NCI-H2107 (cell line): ENCODE data around the gene ACSL5.

Experiments used
- DNase-seq: peaks from one replicate; lab custom pipeline; 2025; lab: John Stamatoyannopoulos, UW

ACSL5 gene

DNA sequence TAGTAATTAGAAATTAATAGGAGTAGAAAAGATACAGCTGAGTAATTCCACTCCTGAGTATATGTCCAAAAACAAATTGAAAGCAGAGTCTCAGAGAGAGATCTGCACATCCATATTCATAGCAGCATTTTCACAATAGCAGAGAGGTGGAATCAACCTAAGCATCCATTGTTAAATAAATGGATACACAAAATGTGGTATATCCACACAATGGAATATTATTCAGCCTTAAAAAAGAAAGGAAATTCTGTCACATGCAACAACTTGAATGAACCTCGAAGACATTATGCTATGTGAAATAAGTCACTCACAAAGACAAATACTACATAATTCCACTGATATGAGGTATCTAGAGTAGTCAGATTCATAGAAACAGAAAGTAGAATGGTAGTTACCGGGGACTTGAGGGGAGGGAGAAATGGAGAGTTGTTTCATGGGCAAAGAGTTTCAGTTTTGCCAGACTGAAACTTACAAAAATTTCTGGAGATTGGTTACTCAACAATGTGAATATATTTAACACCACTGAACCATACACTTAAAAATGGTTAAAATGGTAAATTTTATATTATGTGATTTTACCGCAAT is 91.5 kb downstream of the ACSL5 start:
- DNase-seq, result no peak

GRCh38 chr10:112466802-112467201 is 92.9 kb downstream of the ACSL5 start:
- DNase-seq, result no peak

DNA sequence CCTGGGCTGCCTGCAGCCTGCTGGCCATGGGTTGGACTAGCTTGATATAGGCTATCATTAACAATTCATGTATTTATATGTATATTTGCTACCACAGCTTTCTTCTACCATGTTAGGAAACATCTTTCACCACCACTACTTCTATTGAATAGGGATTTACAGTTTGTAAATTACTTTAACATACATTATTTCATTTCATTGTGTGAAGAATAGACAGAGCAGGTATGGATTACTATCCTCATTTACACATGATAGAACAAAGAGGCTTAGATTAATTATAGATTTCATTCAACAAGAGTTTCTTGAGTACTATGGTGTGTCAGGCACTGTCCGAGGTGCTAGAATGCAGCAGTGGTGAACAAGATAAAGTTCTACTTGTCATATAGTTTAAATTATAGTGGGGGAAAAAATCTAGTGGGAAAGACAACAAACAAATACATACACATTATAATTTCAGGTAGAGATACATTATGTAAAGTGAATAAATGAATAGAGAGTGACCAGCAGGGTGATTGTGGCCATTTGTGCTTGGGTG is 93.7 kb downstream of the ACSL5 start:
- no peak for DNase-seq

- DNase-seq, result peak; percentile 0
Observed at GRCh38 chr10:112471878-112472487, 98.1 kb downstream of the ACSL5 start.

DNA sequence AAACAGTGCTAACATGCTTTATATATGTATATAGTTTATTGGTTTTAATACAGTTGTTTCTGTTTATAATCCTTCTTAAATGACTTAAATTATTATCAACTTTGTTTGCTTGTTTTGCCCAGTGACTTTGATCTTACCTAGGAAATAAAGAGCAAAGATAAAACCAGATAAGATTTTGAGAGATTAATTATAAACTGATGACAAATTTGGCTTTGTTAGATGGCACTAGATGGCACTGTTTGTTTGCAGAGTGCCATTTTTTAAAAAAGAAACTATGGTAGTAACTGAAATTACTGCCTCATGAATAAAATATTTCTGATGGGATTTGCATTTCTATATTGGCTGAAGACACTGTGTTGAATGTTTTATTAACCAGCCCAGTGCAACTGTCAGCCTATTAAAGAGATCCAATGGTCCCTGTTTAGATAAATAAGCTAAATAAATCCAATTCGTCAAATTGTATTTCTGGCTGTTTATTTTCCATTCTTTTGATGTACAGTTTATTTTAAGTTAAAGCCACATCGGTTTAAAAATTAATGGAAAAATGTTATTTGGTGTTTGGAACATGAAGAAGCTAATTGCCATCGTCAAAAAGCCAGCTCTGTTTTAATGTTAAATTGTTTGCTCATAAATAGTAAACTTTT is 101.8 kb downstream of the ACSL5 start:
- no peak for DNase-seq
